K562 (cell line): ENCODE results near the gene MBNL1. TPM values are rescaled to one million over a fixed set of nuclear protein-coding genes. Genes with fewer than 3 reads are reported as not detected.

Experiments used
- CREB1 ChIP-seq, 2 experiments: sonication (generic) in 1 of 2; formaldehyde crosslinking in 1 of 2; IDR thresholded peaks; 2 replicates each; pipeline versions ENCODE4 v1.6.1 to v1.8.0; 2012 to 2022; ENCODE audit warnings: inconsistent platforms in 1 of 2, mild to moderate bottlenecking in 1 of 2, missing genetic modification reagents in 1 of 2, moderate library complexity in 1 of 2
- ETV6 ChIP-seq, 3 experiments: fragments of 150-350 bp in 1 of 3; sonication (generic) in 1 of 3; formaldehyde crosslinking in 1 of 3; IDR thresholded peaks; 2 replicates each; pipeline versions ENCODE4 v1.6.1 to v1.8.0; 2014 to 2022; ENCODE audit warnings: borderline replicate concordance in 2 of 3, low read depth in 2 of 3, antibody characterized with exemption in 1 of 3, low read length in 1 of 3, mild to moderate bottlenecking in 1 of 3, missing genetic modification reagents in 1 of 3
- HDAC2 ChIP-seq: fragments of 450-650 bp; IDR thresholded peaks from 2 replicates; pipeline ENCODE4 v1.6.1; 2016; ENCODE audit warnings: mild to moderate bottlenecking
- JUN ChIP-seq, 2 experiments: sonication (generic) in 1 of 2; formaldehyde crosslinking in 1 of 2; IDR thresholded peaks; 2 replicates each; pipeline versions ENCODE4 v1.6.1 to v1.8.0; 2012 to 2022; ENCODE audit warnings: borderline replicate concordance in 2 of 2, mild to moderate bottlenecking in 2 of 2, improper control_type of control experiment in 1 of 2, low read depth in 1 of 2, low read length in 1 of 2, missing genetic modification reagents in 1 of 2
- MBD2 ChIP-seq: sonication (generic); IDR thresholded peaks from 2 replicates; pipeline ENCODE4 v1.6.1; 2016; ENCODE audit warnings: low read depth, borderline replicate concordance
- MCM5 ChIP-seq: fragments of 450-650 bp; IDR thresholded peaks from 2 replicates; pipeline ENCODE4 v1.6.1; 2016; ENCODE audit warnings: low read depth
- NCOA2 ChIP-seq, 2 experiments: fragments of 450-650 bp; IDR thresholded peaks; 2 replicates each; pipeline ENCODE4 v1.6.1; 2018; ENCODE audit warnings: mild to moderate bottlenecking in 2 of 2, moderate library complexity in 1 of 2; ENCODE audit not compliant: partially characterized antibody in 2 of 2
- polyA plus RNA-seq, 8 experiments: library from polyadenylated mRNA; depleted of rRNA in 4 of 8; stranded (reverse) in 5 of 8; unstranded in 3 of 8; fragments of >200 nt; fragmentation: Nextera tagmentation in 2 of 8; fragmentation: Illumina TruSeq in 1 of 8; extraction: Ambion mirVana in 2 of 8; extraction: Trizol in 1 of 8; gene quantifications; 2 replicates each; pipeline versions ENCODE4 v1.2.1 to v1.2.3, GENCODE V29; 2011 to 2014; ENCODE audit warnings: inconsistent platforms in 1 of 8, missing spikeins in 1 of 8
- total RNA-seq, 7 experiments: library from RNA; depleted of rRNA in 6 of 7; stranded (reverse); fragments of >200 nt in 6 of 7; fragmentation: Illumina TruSeq in 2 of 7; extraction: Trizol in 2 of 7; gene quantifications; 2 replicates each; pipeline versions ENCODE4 v1.2.1 to v1.2.3, GENCODE V29; 2011 to 2021; ENCODE audit warnings: low replicate concordance in 1 of 7
- TF ChIP-seq, protein P1 (sequence below), 2 experiments: fragments of 450-650 bp; IDR thresholded peaks; 2 replicates each; pipeline ENCODE4 v1.6.1; 2018; ENCODE audit warnings: mild to moderate bottlenecking in 2 of 2, low read depth in 1 of 2; ENCODE audit not compliant: partially characterized antibody in 2 of 2
- TF ChIP-seq, protein P2 (sequence below): sonication (generic); formaldehyde crosslinking; IDR thresholded peaks from 2 replicates; pipeline ENCODE4 v1.8.0; 2023; ENCODE audit warnings: missing genetic modification reagents, mild to moderate bottlenecking, borderline replicate concordance
- TF ChIP-seq, protein P3 (sequence below), 2 experiments: IDR thresholded peaks in 1 of 2; conservative IDR thresholded peaks in 1 of 2; 2 replicates each; pipeline ENCODE4 v1.6.1; 2016; ENCODE audit warnings: low read depth in 2 of 2, mild to moderate bottlenecking in 1 of 2, missing compliant biosample characterization in 1 of 2, missing genetic modification characterization in 1 of 2, moderate library complexity in 1 of 2

The MBNL1 gene
- total and polyA plus RNA-seq, 9 of the 15 experiments (the other 6 are each of a cell fraction or from before 2014, with no cell fraction given): 70.3 to 243 (median 220) TPM

DNA sequence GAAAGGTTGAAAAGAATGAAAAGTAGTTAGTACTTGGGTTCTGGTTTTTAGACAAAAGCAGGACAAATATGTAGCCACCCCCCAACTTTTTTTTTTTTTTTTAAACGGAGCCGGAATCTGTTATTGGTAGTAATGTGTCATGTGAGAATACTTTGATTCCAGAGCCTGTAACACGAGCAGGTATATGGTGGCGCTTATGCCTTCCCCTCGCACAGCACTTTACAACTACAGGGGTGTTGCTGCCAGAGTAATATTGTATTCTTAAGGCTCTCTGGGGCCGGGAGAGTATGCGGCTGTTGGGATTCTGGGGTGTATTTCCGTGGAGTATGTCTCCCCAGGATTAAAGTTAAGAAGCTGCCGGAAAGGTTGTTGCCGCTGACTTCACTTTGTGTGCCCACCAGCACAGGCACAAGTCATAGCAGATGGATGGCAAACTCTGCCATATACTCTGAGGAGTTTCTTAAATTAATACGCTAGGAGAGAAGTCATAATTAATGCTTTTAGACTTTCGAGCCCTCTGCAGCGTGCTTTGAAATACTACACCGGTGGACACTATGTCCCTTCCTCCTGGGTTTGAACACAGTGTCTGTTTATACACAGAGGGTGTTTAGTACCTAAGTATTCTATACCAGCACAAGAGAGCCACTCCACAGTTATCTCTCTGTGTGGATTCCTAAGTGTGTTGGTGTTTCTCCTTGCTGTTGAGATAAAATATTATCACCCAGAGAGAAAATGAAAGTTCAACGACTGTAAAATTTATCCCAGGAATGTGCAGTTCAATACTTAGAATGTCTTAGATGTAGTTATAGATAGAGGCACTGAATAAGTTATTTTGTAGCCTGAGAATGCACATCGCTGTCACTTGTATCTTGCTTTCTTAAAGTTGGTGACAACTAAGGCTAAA, 1.4 kb downstream of the MBNL1 start (continued):
- TF ChIP-seq, protein P1, sequence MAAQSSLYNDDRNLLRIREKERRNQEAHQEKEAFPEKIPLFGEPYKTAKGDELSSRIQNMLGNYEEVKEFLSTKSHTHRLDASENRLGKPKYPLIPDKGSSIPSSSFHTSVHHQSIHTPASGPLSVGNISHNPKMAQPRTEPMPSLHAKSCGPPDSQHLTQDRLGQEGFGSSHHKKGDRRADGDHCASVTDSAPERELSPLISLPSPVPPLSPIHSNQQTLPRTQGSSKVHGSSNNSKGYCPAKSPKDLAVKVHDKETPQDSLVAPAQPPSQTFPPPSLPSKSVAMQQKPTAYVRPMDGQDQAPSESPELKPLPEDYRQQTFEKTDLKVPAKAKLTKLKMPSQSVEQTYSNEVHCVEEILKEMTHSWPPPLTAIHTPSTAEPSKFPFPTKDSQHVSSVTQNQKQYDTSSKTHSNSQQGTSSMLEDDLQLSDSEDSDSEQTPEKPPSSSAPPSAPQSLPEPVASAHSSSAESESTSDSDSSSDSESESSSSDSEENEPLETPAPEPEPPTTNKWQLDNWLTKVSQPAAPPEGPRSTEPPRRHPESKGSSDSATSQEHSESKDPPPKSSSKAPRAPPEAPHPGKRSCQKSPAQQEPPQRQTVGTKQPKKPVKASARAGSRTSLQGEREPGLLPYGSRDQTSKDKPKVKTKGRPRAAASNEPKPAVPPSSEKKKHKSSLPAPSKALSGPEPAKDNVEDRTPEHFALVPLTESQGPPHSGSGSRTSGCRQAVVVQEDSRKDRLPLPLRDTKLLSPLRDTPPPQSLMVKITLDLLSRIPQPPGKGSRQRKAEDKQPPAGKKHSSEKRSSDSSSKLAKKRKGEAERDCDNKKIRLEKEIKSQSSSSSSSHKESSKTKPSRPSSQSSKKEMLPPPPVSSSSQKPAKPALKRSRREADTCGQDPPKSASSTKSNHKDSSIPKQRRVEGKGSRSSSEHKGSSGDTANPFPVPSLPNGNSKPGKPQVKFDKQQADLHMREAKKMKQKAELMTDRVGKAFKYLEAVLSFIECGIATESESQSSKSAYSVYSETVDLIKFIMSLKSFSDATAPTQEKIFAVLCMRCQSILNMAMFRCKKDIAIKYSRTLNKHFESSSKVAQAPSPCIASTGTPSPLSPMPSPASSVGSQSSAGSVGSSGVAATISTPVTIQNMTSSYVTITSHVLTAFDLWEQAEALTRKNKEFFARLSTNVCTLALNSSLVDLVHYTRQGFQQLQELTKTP (IDR thresholded peaks at IDR 0.05; ENCODE audit: low read depth in 1 of 2, partially characterized antibody in 2 of 2): peak in 1 of 2 experiments; percentile 10
- TF ChIP-seq MCM5 (no peak), JUN (IDR thresholded peaks at IDR 0.05; ENCODE audit: borderline replicate concordance, low read depth, low read length) (no peak), JUN (CRISPR knock-in tag; IDR thresholded peaks at IDR 0.05; ENCODE audit: borderline replicate concordance) (no peak), HDAC2 (no peak), ETV6 (IDR thresholded peaks at IDR 0.05; ENCODE audit: borderline replicate concordance in 1 of 2, low read depth in 2 of 2, low read length in 1 of 2) (no peak), ETV6 (CRISPR knock-in tag; IDR thresholded peaks at IDR 0.05; ENCODE audit: borderline replicate concordance) (no peak), CREB1 (IDR thresholded peaks at IDR 0.05) (no peak), CREB1 (CRISPR knock-in tag; IDR thresholded peaks at IDR 0.05) (no peak), MBD2 (0 out of 2 replicates have a peak, but pooled peaks have one; percentile 6), NCOA2 (IDR thresholded peaks at IDR 0.05; ENCODE audit: partially characterized antibody in 2 of 2) (no peak)
- TF ChIP-seq, protein P2, sequence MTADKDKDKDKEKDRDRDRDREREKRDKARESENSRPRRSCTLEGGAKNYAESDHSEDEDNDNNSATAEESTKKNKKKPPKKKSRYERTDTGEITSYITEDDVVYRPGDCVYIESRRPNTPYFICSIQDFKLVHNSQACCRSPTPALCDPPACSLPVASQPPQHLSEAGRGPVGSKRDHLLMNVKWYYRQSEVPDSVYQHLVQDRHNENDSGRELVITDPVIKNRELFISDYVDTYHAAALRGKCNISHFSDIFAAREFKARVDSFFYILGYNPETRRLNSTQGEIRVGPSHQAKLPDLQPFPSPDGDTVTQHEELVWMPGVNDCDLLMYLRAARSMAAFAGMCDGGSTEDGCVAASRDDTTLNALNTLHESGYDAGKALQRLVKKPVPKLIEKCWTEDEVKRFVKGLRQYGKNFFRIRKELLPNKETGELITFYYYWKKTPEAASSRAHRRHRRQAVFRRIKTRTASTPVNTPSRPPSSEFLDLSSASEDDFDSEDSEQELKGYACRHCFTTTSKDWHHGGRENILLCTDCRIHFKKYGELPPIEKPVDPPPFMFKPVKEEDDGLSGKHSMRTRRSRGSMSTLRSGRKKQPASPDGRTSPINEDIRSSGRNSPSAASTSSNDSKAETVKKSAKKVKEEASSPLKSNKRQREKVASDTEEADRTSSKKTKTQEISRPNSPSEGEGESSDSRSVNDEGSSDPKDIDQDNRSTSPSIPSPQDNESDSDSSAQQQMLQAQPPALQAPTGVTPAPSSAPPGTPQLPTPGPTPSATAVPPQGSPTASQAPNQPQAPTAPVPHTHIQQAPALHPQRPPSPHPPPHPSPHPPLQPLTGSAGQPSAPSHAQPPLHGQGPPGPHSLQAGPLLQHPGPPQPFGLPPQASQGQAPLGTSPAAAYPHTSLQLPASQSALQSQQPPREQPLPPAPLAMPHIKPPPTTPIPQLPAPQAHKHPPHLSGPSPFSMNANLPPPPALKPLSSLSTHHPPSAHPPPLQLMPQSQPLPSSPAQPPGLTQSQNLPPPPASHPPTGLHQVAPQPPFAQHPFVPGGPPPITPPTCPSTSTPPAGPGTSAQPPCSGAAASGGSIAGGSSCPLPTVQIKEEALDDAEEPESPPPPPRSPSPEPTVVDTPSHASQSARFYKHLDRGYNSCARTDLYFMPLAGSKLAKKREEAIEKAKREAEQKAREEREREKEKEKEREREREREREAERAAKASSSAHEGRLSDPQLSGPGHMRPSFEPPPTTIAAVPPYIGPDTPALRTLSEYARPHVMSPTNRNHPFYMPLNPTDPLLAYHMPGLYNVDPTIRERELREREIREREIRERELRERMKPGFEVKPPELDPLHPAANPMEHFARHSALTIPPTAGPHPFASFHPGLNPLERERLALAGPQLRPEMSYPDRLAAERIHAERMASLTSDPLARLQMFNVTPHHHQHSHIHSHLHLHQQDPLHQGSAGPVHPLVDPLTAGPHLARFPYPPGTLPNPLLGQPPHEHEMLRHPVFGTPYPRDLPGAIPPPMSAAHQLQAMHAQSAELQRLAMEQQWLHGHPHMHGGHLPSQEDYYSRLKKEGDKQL: no peak
- TF ChIP-seq, protein P3, sequence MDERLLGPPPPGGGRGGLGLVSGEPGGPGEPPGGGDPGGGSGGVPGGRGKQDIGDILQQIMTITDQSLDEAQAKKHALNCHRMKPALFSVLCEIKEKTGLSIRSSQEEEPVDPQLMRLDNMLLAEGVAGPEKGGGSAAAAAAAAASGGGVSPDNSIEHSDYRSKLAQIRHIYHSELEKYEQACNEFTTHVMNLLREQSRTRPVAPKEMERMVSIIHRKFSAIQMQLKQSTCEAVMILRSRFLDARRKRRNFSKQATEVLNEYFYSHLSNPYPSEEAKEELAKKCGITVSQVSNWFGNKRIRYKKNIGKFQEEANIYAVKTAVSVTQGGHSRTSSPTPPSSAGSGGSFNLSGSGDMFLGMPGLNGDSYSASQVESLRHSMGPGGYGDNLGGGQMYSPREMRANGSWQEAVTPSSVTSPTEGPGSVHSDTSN (CRISPR knock-in tag; IDR thresholded peaks at IDR 0.05; ENCODE audit: low read depth): no peak
- TF ChIP-seq, protein P3 (tag; conservative IDR thresholded peaks at IDR 0.05; ENCODE audit: low read depth): no peak
